GM12873 (cell line): ENCODE data around the gene RBP3.

Source experiments
- CTCF ChIP-seq: IDR thresholded peaks from 2 replicates; pipeline ENCODE4 v1.5.1; 2012; ENCODE audit warnings: low read depth, mild to moderate bottlenecking, moderate library complexity, low read length, control low read depth; ENCODE audit not compliant: insufficient read depth; ENCODE audit errors: missing control alignments

RBP3 gene

DNA sequence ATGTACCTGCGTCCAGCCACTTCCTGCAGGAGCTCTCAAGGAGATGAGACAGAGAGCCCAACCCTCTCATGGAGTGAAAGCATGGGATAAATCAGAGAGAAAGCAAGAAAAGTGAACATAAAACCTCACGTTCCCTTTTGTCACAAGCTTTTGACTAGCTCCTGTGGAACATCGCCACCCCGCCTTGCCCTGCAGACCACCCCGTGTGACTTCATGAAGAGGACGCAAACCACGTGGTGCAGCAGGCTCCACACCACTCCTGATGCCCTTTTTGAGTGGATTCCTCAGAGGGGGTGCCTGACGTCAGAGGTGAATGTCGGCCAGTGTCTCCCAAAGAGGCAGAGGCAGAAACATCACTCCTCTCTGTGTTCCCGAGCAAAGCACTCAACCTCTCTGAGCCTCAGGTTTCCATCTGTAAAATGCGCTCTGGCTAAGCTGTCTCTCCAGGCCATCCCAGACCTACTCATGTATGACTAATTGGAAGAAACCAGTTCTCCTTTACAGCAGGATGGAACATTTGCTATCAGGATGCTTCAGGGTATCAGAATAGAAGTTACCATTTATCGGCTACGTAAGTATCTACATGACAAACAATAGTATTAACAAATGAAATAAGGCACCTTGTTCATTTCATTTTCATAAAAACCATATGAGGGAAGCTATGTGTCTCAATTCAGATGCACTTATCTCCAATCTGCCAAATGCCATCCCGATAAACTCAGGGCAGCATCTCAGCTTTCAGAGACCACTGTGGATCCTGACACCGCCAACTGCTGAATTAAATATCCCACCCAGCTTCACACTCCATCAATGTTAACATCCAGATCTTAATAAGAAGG is 30.7 kb downstream of the RBP3 start:
- TF ChIP-seq CTCF = no peak

GRCh38 chr10:47379445-47379785 is 31.3 kb downstream of the RBP3 start:
- no peak for TF ChIP-seq CTCF

- TF ChIP-seq CTCF = no peak
These were observed 31.7 kb downstream of the RBP3 start for GRCh38 chr10:47379901-47380300.

DNA sequence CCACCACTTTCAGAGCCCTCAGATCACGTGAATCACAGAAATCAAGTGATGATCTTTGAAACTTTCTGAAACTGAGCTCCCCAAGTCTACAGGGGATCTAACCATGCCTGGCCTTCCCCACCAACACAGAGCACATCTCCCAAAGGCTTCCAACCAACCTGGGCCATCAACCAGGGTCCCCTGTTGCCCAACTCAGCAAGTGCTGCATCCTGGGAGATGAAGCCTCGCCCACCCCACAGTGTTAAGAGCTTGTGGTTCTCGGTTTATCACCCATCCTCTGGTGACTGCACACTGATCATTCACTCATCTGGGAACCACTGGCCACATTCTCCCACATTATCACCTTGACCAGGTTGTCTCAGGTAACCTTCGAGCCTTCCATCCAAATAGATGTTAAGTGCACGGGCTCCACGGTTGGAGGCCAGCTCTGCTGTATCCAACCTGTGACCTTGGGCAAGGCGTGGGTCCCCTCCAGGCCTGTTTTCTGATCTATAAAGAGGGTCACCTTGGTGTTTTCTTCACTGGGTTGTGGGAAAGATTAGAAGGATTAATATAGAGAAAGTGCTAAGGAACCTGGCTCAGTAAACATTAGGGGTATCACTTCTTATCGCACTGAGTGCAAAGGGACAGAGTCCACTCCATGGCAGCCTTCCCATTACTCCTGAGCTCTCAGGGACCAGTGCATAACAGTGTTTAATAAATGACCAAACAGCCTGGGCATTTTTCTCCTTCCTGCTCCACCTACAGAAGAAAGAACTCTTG is 32.4 kb downstream of the RBP3 start:
- TF ChIP-seq CTCF = no peak

GRCh38 chr10:47381103-47381395 is 32.9 kb downstream of the RBP3 start:
- TF ChIP-seq CTCF = no peak

GRCh38 chr10:47381427-47382379 is 33.5 kb downstream of the RBP3 start:
- TF ChIP-seq CTCF = no peak
